Adrenal gland (tissue), 5 donors: ENCODE results near the gene INCA1.

Source experiments
- POLR2A ChIP-seq, 2 donors: fragments of 450-650 bp; IDR thresholded peaks; one replicate each; pipeline ENCODE4 v1.6.1; 2017; ENCODE audit warnings: antibody characterized with exemption in 2 of 2, mild to moderate bottlenecking in 2 of 2, moderate library complexity in 1 of 2
- TF ChIP-seq, protein P1 (sequence below), 6 experiments: fragments of 450-650 bp in 4 of 6; fragments of 200-600 bp in 2 of 6; sonication (generic) in 1 of 6; IDR thresholded peaks; 1 replicate in 5 of 6; 2 replicates in 1 of 6; pipeline versions ENCODE4 v1.5.1 to v1.8.0; 2016 to 2021; ENCODE audit warnings: antibody characterized with exemption in 6 of 6, mild to moderate bottlenecking in 2 of 6, moderate library complexity in 1 of 6
- donor health status: DM: no; HTN: no; CAD: no.

DNA sequence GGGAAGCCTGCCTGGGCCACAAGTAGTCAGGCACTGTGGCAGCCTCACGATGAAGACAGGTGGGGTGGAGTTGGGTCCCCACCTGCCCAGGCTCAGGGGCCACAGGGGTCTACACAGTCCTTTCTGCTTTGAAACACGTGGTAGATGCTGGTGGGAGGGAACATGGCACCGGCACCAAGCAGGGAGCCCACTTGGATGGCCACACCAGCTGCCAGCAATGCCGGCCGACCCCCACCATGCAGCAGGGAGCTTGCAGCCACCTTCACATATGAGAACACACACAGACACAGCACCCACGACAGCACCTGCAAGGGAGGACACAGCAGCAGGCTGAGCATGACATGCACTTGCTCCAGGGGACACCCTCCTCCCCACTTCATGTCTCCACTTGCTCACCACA is 35.5 kb upstream of the INCA1 start:
- TF ChIP-seq, protein P1, sequence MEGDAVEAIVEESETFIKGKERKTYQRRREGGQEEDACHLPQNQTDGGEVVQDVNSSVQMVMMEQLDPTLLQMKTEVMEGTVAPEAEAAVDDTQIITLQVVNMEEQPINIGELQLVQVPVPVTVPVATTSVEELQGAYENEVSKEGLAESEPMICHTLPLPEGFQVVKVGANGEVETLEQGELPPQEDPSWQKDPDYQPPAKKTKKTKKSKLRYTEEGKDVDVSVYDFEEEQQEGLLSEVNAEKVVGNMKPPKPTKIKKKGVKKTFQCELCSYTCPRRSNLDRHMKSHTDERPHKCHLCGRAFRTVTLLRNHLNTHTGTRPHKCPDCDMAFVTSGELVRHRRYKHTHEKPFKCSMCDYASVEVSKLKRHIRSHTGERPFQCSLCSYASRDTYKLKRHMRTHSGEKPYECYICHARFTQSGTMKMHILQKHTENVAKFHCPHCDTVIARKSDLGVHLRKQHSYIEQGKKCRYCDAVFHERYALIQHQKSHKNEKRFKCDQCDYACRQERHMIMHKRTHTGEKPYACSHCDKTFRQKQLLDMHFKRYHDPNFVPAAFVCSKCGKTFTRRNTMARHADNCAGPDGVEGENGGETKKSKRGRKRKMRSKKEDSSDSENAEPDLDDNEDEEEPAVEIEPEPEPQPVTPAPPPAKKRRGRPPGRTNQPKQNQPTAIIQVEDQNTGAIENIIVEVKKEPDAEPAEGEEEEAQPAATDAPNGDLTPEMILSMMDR (IDR thresholded peaks at IDR 0.05): no peak
- no peak for TF ChIP-seq POLR2A (IDR thresholded peaks at IDR 0.05)
